Stimulated activated naive CD8-positive, alpha-beta T cell treated with anti-CD3 and anti-CD28 coated beads, Interleukin-15, amount 100 ng/mL, for 72 hours (primary cell): ENCODE results near the gene HTR4.
A peak's percentile ranks its signal among the peaks of the same experiment; 100 is the strongest.

ENCODE experiments used
- ATAC-seq: fragments of 150-1000 bp; cut with Tn5 transposase; 2 replicates; pipeline ENCODE4 v1.10.0; 2021; ENCODE audit warnings: mild to moderate bottlenecking, moderate library complexity
- DNase-seq, 2 donors: peaks; one replicate each; pipeline ENCODE4 v3.0.0; 2021 to 2022
- H3K27ac Mint-ChIP-seq, 2 donors: one replicate each; pipeline ENCODE4 v1.8.0; 2022; ENCODE audit warnings: mild to moderate bottlenecking in 2 of 2, mixed read lengths in 2 of 2, moderate library complexity in 2 of 2
- H3K27me3 Mint-ChIP-seq: one replicate; pipeline ENCODE4 v1.8.0; 2022; ENCODE audit warnings: mixed read lengths
- H3K4me1 Mint-ChIP-seq: one replicate; pipeline ENCODE4 v1.8.0; 2022; ENCODE audit warnings: mild to moderate bottlenecking, mixed read lengths
- H3K4me3 Mint-ChIP-seq, 2 donors: one replicate each; pipeline ENCODE4 v1.8.0; 2022; ENCODE audit warnings: mild to moderate bottlenecking in 2 of 2, mixed read lengths in 2 of 2, moderate library complexity in 1 of 2
- H3K9me3 Mint-ChIP-seq, 2 donors: one replicate each; pipeline ENCODE4 v1.8.0; 2022; ENCODE audit warnings: mixed read lengths in 2 of 2

The HTR4 gene

GRCh38 chr5:148466236-148466580 lies 188.1 kb downstream of the HTR4 start:
- no peak for ATAC-seq

DNA sequence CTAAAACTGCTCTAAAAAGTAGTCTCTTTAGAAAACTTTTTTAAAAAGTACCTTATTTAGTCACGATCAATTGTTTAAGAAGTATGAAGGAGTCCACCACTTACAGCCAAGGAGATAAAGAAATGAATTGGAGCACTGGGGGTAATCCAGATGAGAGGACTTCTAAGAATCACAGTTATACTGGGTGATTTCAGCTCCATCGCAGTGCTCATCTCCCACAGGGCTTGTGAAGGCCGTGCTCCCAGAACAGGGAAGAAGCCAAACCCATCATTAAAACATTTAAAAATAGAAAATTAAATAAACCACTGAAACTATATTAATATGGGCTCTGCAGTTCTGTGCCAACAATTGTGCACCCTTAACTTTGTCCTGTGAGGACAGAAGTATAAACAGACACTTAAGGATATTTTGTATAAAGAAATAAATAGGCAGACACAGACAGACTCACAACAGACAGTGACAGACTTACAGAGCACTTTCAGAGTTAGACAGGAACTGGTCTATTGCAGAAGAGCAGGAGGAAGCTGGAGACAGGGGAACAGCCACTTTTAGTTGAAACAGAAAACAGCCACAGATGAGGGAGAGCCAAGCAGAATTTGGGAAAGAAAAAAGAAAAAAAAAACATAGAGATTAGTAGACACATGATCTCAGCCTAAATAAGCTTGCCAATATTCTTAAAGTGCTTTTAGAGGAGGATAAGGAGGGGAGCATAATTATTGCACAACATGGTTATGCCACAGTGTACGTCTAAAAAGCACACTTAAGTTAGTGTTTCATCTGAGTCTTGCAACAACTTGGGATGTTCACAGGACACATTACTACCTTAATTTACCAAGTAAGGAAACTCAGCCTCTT lies 188.7 kb downstream of the HTR4 start:
- H3K9me3 Mint-ChIP-seq = no peaks in the 10 kb centered on the region
- peaks cover 2% of the 10 kb centered on the region for H3K27me3 Mint-ChIP-seq
- H3K4me1 Mint-ChIP-seq = no peaks in the 10 kb centered on the region
- H3K27ac Mint-ChIP-seq = no peak overlapping the region
- no peak for ATAC-seq
- no peak for DNase-seq
- no peak overlapping the region for H3K4me3 Mint-ChIP-seq

More at GRCh38 chr5:148466236-148466580, 188.1 kb downstream of the HTR4 start:
- Mint-ChIP-seq H3K4me1 (no peaks in the 10 kb centered on the region), H3K27me3 (no peaks in the 10 kb centered on the region), H3K4me3 (no peak overlapping the region), H3K27ac (no peak overlapping the region), H3K9me3 (no peaks in the 10 kb centered on the region)
- DNase-seq = no peak

DNA sequence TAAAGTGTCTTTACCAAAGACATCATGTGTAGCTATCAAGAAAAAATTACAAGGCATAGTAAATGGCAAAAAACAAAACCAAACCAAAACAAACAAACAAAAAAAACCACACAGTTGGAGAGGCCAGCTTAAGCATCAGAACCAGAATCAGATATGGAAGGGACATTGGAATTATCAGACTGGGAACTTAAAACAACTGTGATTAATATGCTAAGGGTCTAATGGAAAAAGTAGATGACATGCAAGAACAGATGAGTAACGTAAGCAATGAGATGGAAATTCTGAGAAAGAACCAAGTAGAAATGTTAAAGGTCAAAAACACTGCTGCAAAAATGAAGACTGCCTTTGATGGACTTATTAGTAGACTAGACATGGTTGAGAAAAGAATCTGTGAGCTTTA lies 194.7 kb downstream of the HTR4 start:
- peaks cover 23% of the 10 kb centered on the region for H3K4me1 Mint-ChIP-seq
- H3K9me3 Mint-ChIP-seq = no peaks in the 10 kb centered on the region
- no peak overlapping the region for H3K4me3 Mint-ChIP-seq
- ATAC-seq (no peak), DNase-seq (no peak)
- H3K27me3 Mint-ChIP-seq = peaks cover 24% of the 10 kb centered on the region
- H3K27ac Mint-ChIP-seq = no peak overlapping the region

GRCh38 chr5:148458036-148458888 lies 196.1 kb downstream of the HTR4 start:
- peaks cover 23% of the 10 kb centered on the region for H3K4me1 Mint-ChIP-seq
- ATAC-seq (peak; percentile 60), DNase-seq (no peak)
- peaks cover 24% of the 10 kb centered on the region for H3K27me3 Mint-ChIP-seq
- no peak overlapping the region for H3K4me3 Mint-ChIP-seq
- no peak overlapping the region for H3K27ac Mint-ChIP-seq
- no peaks in the 10 kb centered on the region for H3K9me3 Mint-ChIP-seq

DNA sequence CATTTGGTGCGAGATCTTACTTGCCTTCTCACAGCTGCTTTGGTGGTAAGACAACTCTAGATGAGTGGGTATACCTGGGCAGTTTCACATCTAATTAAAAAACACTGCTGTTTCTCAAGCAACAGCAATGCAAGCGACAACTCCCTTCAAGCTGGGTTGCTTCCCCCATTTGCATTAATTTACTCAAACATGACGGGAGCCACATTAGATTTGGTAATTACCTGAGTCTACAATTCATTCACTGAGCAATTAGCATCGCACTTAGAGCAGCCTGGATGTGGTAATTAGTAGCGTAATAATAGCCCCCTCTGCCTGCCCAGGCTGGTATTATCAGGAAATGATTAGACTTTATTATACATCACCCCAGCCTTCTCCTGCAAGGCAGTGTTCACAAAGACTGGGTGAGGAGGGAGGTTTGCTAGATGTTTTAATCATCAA lies 197.1 kb downstream of the HTR4 start:
- Mint-ChIP-seq H3K9me3 (no peaks in the 10 kb centered on the region), H3K27ac (no peak overlapping the region), H3K4me3 (no peak overlapping the region), H3K4me1 (peaks cover 23% of the 10 kb centered on the region), H3K27me3 (peaks cover 24% of the 10 kb centered on the region)
- peak; percentile 82 for ATAC-seq
- DNase-seq = peak in 1 of 2 donors; percentile 13

- no peak overlapping the region for H3K4me3 Mint-ChIP-seq
- DNase-seq = no peak
- no peaks in the 10 kb centered on the region for H3K9me3 Mint-ChIP-seq
- H3K27me3 Mint-ChIP-seq = peaks cover 18% of the 10 kb centered on the region
- H3K27ac Mint-ChIP-seq = no peak overlapping the region
- ATAC-seq = no peak
- H3K4me1 Mint-ChIP-seq = peaks cover 22% of the 10 kb centered on the region
These were observed 199.1 kb downstream of the HTR4 start for GRCh38 chr5:148455185-148455584.

DNA sequence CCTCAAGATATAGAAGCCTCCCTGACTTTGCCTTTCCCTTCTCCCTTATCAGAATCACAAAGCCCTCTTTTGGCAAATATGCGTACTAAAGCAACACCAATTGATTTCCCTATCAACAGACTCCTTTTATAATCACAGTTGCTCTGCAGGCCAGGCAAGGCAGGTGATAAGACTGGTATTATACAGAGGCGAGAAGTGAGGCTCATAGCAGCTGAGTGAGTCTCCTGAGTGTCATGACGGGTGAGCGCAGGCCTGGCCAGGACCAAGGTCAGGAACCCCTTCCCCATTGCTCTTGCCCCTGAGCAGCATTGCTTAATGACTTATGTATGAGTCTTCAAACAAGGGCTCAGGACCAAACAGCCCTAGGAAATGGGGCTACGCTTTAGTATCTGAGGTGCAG lies 199.8 kb downstream of the HTR4 start:
- Mint-ChIP-seq H3K4me1 (peaks cover 16% of the 10 kb centered on the region), H3K4me3 (no peak overlapping the region), H3K27ac (no peak overlapping the region), H3K9me3 (no peaks in the 10 kb centered on the region), H3K27me3 (peaks cover 12% of the 10 kb centered on the region)
- DNase-seq (no peak), ATAC-seq (no peak)

DNA sequence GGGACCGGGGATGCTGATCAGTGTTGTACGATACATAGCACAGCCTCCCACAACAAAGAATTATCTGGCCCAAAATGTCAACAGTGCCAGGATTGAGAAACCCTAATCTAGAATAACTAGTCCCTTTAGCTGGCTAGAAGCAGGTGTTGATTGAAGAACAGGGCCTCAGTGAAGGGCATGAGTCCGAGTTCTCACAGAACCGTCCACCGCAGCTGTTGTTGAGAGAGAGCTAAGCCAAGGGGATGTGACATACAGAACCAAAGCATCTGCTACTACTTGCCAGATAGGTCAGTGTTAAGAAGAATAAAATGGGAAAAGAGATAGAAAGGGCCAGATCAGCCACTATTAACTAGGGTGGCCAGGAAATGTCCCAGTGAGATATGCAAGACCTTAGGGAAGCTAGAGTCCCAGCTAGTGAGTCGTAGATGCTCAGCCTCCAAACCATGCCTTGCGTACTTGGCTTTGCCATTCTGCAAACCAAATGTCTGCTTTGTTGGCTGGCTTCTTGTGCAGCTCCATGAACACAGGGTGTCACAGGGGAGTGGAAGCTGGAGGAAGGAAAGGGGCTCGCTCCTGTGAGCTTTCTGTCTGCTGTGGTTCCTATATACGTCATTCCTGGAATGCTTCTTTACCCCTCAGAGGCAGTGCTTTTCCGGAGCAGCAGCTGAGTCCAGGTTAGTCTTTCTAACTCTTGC lies 201.7 kb downstream of the HTR4 start:
- Mint-ChIP-seq H3K4me1 (no peaks in the 10 kb centered on the region), H3K27me3 (no peaks in the 10 kb centered on the region), H3K4me3 (no peak overlapping the region), H3K9me3 (no peaks in the 10 kb centered on the region), H3K27ac (no peak overlapping the region)
- ATAC-seq (no peak), DNase-seq (no peak)

- Mint-ChIP-seq H3K27ac (no peak overlapping the region), H3K27me3 (no peaks in the 10 kb centered on the region), H3K4me1 (peaks cover 5% of the 10 kb centered on the region), H3K4me3 (no peak overlapping the region), H3K9me3 (no peaks in the 10 kb centered on the region)
- DNase-seq = no peak
- ATAC-seq = no peak
These were observed 207.7 kb downstream of the HTR4 start for GRCh38 chr5:148446611-148447010.

GRCh38 chr5:148445578-148445977 lies 208.7 kb downstream of the HTR4 start:
- no peaks in the 10 kb centered on the region for H3K9me3 Mint-ChIP-seq
- peaks cover 5% of the 10 kb centered on the region for H3K4me1 Mint-ChIP-seq
- ATAC-seq = no peak
- no peak overlapping the region for H3K4me3 Mint-ChIP-seq
- H3K27ac Mint-ChIP-seq = no peak overlapping the region
- no peaks in the 10 kb centered on the region for H3K27me3 Mint-ChIP-seq
- DNase-seq = no peak

DNA sequence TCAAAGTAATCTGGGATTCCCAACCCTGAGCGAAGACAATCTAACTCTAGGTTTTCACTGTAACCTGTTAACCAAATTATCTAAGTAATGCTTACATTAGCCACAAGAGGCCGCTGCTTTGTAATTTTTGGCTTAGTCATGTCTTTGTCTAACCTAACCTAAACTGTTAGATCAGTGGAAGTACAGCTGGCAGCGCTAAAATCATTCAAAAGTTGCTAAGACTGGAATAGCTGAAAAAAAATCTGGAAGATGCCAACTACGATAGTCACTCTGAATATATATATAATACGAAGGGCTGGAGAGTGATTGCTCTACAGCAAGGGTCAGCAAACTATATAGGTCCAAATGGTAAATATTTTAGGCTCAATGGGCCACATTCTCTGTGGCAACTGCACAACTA lies 210.3 kb downstream of the HTR4 start:
- ATAC-seq (peak; percentile 79), DNase-seq (peak; percentile 21 to 36)
- H3K27me3 Mint-ChIP-seq = no peaks in the 10 kb centered on the region
- H3K4me3 Mint-ChIP-seq = no peak overlapping the region
- no peaks in the 10 kb centered on the region for H3K9me3 Mint-ChIP-seq
- H3K4me1 Mint-ChIP-seq = peaks cover 5% of the 10 kb centered on the region
- H3K27ac Mint-ChIP-seq = no peak overlapping the region

DNA sequence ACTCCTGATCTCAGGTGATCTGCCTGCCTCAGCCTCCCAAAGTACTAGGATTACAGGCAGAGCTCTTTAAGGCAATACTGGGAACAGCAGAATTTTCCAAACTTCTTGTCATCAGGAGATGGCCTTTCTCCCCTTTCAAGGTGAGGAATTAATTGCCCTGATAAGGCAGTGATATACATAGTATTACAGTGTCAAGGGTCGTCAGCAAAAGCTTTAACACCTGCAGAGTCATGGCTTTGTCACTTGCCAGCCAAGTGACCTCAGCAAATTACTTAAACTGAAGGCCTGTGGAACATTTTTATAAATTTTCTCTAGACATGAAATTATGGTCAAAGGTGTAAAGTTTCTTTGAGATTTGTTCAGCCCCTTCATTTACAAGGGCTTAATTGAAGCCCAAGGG lies 211.1 kb downstream of the HTR4 start:
- Mint-ChIP-seq H3K27me3 (no peaks in the 10 kb centered on the region), H3K4me3 (no peak overlapping the region), H3K27ac (no peak overlapping the region), H3K9me3 (no peaks in the 10 kb centered on the region), H3K4me1 (peaks cover 5% of the 10 kb centered on the region)
- ATAC-seq (no peak), DNase-seq (no peak)

DNA sequence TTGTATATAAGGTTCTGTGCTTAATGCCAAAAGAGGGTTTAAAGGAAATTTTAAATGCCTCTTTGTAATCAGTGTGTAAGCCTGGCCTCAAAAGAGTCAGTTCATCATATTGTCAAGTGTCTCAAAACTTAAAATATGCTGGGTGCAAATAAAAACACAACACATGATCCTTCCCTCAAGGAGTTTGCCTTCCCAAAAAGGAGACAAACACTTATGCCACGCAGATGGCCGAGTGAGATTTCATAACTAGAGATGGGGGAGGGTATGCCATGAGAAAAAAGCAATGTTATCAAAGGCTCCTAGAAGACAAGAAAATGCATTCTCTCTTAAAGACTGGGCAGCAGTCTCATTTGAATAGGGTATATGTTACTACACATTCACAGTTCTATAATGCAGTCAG lies 215.4 kb downstream of the HTR4 start:
- ATAC-seq = no peak
- H3K9me3 Mint-ChIP-seq = no peaks in the 10 kb centered on the region
- DNase-seq = no peak
- peaks cover 13% of the 10 kb centered on the region for H3K4me1 Mint-ChIP-seq
- no peak overlapping the region for H3K27ac Mint-ChIP-seq
- H3K27me3 Mint-ChIP-seq = no peaks in the 10 kb centered on the region
- H3K4me3 Mint-ChIP-seq = no peak overlapping the region

- H3K4me3 Mint-ChIP-seq = peak overlapping the region; percentile 15 to 76
- no peaks in the 10 kb centered on the region for H3K27me3 Mint-ChIP-seq
- peaks cover 13% of the 10 kb centered on the region for H3K4me1 Mint-ChIP-seq
- no peaks in the 10 kb centered on the region for H3K9me3 Mint-ChIP-seq
- H3K27ac Mint-ChIP-seq = peak overlapping the region; percentile 94 to 99
- ATAC-seq = peak; percentile 76
- DNase-seq = peak in 1 of 2 donors; percentile 30
These were observed 217.1 kb downstream of the HTR4 start for GRCh38 chr5:148437249-148437648.

DNA sequence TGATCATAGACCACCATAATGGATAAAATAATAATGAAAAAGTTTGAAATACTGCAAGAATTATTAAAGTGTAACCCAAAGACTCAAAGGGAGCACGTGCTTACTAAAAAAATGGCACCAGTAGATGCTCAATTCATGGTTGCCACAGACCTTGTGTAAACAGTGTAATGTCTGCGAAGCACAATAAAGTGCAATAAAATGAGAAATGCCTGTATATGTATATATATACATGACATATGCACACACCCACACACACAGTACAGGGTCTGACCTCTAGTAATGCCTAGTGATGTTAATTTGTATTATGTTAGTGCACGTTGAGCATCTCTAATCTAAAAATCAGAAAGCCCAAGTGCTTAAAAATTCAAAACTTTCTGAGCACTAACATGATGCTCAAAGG lies 218.3 kb downstream of the HTR4 start:
- Mint-ChIP-seq H3K4me1 (peaks cover 13% of the 10 kb centered on the region), H3K4me3 (peak overlapping the region in 1 of 2 donors; percentile 76), H3K9me3 (no peaks in the 10 kb centered on the region), H3K27me3 (no peaks in the 10 kb centered on the region), H3K27ac (peak overlapping the region; percentile 94 to 99)
- DNase-seq (no peak), ATAC-seq (no peak)

DNA sequence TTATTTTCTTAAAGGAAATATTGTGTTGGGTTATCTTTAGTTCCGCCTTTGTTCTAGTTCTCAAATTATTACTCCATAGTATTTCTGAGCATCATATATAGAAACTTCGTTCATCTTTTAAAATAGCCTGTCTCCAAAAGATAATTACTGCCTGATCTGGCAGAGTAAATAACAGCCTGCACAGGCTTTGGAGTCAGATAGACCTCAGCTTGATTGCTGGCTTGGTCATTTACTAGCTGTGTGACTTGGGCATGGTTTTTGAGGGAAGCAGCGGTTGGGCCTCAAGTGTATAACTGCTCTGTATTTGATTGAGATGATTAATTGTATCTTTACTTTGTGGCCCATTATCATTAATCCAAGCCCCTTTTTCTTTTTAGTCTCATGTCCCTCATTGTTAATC lies 220.5 kb downstream of the HTR4 start:
- Mint-ChIP-seq H3K27ac (no peak overlapping the region), H3K4me1 (peaks cover 21% of the 10 kb centered on the region), H3K27me3 (no peaks in the 10 kb centered on the region), H3K9me3 (no peaks in the 10 kb centered on the region), H3K4me3 (no peak overlapping the region)
- DNase-seq = no peak
- ATAC-seq = no peak
